Measurements from ENCODE around the gene BRINP1. TPM values are rescaled to one million over a fixed set of nuclear protein-coding genes. Genes with fewer than 3 reads are reported as not detected.

Gene BRINP1
- total and polyA plus RNA-seq, 8 donors = 0.05 to 1.1 (median 0.06) TPM; not detected in 5

DNA sequence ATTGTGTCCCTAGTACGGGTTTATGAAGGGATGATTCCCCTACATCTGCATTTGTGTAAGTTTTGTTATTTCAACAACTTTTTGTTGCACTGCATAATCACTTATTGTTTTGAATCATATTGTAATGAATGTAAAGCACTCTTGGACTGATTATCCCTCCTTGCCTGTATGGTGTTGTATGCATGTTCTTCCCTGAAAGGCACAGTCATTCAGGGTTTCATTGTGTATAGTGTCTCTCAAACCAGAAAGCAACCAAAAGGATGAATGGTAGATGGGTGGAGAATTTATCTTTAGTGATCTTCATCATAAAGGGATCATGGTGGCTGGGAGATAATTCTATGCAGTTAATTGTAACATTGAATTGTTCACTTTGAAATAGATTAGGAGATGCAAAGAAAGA, 247.3 kb downstream of the BRINP1 start:
- Histone ChIP-seq H3K4me3 (no peak overlapping the region), H3K4me1 (no peaks in the 10 kb centered on the region), H3K27me3 (peaks cover 0 to 8% (median 0%) of the 10 kb centered on the region in 3 donors), H3K36me3 (no peaks in the 10 kb centered on the region), H3K9me3 (no peaks in the 10 kb centered on the region), H3K27ac (no peak overlapping the region)
- 90 to 100% (median 92%) methylated on average over 1 of the region's 1 CpG for WGBS, 5 donors
- intact Hi-C loops (cut with DNase I; ENCODE audit: low total_unique reads) = no loop called here
- TF ChIP-seq POLR2AphosphoS5 (IDR thresholded peaks at IDR 0.05) (no peak), EP300 (IDR thresholded peaks at IDR 0.05) (no peak), POLR2A (IDR thresholded peaks at IDR 0.05) (no peak)
- TF ChIP-seq, protein P1, sequence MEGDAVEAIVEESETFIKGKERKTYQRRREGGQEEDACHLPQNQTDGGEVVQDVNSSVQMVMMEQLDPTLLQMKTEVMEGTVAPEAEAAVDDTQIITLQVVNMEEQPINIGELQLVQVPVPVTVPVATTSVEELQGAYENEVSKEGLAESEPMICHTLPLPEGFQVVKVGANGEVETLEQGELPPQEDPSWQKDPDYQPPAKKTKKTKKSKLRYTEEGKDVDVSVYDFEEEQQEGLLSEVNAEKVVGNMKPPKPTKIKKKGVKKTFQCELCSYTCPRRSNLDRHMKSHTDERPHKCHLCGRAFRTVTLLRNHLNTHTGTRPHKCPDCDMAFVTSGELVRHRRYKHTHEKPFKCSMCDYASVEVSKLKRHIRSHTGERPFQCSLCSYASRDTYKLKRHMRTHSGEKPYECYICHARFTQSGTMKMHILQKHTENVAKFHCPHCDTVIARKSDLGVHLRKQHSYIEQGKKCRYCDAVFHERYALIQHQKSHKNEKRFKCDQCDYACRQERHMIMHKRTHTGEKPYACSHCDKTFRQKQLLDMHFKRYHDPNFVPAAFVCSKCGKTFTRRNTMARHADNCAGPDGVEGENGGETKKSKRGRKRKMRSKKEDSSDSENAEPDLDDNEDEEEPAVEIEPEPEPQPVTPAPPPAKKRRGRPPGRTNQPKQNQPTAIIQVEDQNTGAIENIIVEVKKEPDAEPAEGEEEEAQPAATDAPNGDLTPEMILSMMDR (IDR thresholded peaks at IDR 0.05) = no peak
- no peak for DNase-seq

DNA sequence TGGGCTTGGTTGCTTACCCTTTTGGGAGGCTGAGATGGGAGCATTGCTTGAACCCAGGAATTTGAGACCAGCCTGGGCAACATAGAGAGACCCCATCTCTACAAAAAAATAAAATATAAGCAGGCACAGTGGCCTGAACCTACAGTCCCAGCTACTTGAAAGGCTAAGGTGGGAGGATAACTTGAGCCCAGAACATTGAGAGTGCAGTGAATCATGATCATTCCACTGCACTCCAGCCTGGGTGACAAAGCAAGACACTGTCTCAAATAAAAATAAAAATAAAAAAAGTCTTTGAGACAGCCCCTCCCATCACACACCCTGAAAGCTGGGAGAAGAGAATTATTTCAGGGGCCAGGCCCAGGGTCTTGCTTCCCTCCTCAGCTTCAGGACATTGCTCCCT, 251.8 kb downstream of the BRINP1 start:
- no peaks in the 10 kb centered on the region for H3K27me3 ChIP-seq
- intact Hi-C loops (cut with DNase I; ENCODE audit: low total_unique reads) = no loop called here
- DNase-seq = no peak
- H3K4me3 ChIP-seq = no peak overlapping the region
- no peaks in the 10 kb centered on the region for H3K36me3 ChIP-seq
- TF ChIP-seq POLR2AphosphoS5 (IDR thresholded peaks at IDR 0.05) (no peak), POLR2A (IDR thresholded peaks at IDR 0.05) (no peak), EP300 (IDR thresholded peaks at IDR 0.05) (no peak)
- TF ChIP-seq, protein P1 (IDR thresholded peaks at IDR 0.05) = no peak
- H3K27ac ChIP-seq = no peak overlapping the region
- no peaks in the 10 kb centered on the region for H3K9me3 ChIP-seq
- no peaks in the 10 kb centered on the region for H3K4me1 ChIP-seq

Data from stomach (tissue), 9 donors.